NOMO-1 (cell line): ENCODE data around the gene TP53AIP1.

ENCODE experiments used
- DNase-seq, 2 experiments: peaks; one replicate each; lab custom pipeline; 2025; ENCODE audit not compliant: unreplicated experiment in 2 of 2; lab: John Stamatoyannopoulos, UW

Gene TP53AIP1, protein sequence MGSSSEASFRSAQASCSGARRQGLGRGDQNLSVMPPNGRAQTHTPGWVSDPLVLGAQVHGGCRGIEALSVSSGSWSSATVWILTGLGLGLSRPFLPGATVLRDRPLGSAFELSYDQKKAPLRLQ

DNA sequence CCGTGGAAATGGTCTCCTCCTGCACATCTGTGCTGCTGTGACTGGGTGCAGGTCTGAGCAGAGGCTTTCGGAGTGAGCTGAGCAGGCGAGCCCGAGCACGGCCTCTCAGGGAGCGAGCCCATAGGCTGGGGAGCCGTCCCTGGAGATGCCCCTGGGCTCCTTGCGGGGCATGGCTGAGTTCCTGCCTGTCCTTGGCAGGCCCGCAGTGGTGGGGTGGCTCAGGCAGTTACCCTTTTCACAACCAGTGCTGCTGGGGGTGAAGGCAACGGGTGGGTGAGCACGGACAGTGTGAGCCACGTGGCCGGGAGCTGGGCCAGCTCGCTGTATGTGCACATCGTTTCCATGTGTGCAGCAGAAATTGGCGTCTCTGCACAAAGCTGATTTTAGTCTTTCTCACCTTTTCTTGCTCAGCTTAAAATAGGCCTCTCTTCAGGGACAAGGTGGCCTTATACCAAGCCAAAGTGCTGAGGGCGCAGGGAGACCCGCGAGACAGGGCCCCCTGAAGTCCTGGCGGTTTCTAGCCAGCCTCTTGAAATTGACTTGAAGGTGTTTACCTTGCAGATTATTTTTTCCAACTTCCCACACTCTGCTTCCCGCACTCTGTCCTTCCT, at the start of gene TP53AIP1:
TP53AIP1 (minus strand) TSS at position 55 of the 611 bp plus-strand sequence. CDS start 5,053 bp downstream, outside the sequence.
- no peak for DNase-seq

DNA sequence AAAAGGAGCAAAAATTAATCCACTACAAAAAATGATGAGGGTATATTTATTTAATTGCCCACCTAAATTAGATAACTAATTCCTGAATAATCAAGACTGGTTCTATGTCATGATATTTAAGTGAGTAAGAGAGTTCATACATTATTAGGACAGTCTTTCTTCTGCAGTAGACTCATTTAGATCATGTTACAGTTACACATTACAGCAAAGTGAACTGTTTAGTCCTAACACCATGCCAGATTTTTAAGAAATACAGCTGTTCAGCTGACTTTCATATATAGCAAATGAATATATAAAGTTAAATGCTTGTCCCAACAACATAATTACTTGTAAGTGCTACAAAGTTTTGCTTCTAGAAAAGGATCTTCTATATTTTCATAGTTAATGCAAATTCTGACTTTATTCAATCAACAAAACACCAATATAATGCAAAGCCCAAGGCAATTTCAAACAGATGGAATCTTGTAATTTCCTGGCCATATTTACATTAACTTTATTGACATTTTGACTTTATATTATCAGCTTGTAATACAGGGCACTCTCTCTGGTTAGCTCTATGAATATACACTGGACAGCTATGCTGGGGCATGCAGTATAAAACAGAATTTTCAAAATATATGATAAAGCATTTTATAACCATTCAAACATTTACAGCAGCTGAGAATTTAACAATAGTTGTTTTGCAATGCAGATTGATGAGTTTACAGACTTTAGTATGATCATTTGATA, 45.7 kb upstream of the TP53AIP1 start:
- DNase-seq = no peak

DNA sequence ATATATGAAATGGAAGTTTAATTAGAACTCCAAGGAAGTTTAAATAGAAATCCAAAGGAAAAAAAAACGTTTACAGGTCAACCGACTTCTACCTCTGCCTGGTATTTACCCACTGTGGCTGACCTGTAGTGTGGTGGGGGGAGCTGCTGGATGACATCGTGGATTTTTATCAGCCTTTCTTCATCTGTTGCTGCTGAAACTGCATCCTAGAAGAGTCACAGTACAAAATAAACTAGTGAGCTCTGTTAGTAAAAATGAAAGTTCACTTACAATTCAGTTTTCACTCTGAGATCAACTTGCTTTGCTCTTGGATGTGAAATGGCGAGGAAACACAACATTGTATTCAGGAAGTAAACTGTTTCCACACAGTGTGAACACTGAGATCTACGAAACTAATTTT, 43.2 kb upstream of the TP53AIP1 start:
- DNase-seq = no peak

DNA sequence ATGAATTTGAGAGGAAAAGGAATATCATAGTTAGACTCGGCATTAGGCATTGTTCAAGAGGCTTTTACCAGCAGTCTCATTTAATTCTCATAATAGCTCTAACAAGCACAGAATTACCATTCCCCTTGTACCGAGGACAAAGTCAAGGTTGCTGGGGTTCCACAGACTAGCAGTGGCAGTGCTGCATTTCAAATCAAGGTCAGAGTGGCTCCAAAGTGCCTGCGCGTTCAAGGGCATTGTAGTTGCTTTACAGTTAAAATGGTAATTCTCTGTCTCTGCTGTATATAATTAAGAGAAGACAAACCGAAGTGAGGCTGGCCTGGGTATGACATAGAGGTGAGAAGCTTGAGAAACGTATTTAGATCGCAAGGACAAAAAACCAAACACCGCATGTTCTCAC, 40.4 kb upstream of the TP53AIP1 start:
- DNase-seq = no peak

DNA sequence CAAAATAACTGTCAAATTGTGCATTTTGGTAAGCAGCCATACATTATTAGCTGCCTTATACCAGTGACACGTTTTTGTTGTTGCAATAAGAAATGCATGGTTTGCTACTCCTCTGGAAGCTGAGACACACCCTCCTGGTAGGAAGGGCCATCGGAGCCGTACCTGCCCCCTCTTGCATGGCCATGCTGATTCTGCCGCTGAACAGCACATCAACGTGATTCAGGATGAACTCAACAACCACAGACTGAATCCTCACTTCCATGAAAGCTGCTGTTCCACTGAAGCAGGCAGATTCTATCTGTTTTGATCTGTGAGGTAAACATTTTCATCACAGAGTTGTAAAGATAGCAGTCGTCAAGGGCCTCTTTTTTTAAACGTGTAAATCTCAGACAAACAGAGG, 38.6 kb upstream of the TP53AIP1 start:
- DNase-seq = no peak

DNA sequence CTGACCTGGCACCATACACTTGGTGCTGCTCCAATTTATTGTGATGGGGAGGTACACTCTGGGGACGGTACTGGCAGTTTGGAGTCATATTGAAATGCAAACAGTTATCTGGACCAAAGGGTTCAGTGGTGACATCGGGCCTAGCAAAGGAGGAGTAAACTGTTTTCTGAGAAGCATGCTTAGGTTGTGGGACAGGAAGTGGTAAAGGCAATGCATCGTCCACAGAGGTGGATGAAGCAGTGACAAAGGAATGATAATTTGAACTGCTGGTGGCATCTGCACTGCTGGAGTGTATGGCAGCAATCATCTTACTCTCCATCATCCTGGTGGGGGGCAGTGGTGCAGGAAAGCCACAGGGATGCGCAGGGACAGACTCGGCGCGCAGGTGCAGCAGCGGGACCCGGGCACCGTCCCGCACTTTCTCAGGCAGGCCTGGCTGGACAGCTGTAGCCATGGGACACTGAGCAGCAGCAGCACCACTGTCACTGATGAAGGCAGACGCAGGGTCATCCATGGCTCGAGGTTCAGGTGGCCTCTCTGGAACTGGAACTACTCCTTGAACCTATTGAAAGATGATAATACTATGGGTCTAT, 28.0 kb upstream of the TP53AIP1 start:
- DNase-seq = no peak

DNA sequence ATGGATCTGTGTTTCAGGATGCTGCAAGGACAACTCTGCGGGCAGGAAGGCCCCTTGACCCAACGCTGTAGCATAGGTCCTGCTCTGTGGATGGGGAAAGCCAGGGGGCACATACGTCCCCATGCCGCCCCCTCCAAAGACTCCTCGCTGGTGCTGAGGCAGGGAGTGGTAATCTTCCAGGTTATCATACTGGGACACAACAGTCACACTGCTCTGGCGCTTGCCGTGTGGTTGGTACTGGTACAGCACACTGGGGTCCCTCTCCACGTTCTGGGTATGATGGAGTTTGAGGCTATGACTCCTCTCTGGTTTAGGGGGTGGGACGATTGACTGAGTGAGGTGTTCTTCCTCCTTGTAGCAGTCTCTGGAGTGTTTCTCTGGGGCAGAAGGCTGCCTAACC, 26.2 kb upstream of the TP53AIP1 start:
- DNase-seq = no peak

DNA sequence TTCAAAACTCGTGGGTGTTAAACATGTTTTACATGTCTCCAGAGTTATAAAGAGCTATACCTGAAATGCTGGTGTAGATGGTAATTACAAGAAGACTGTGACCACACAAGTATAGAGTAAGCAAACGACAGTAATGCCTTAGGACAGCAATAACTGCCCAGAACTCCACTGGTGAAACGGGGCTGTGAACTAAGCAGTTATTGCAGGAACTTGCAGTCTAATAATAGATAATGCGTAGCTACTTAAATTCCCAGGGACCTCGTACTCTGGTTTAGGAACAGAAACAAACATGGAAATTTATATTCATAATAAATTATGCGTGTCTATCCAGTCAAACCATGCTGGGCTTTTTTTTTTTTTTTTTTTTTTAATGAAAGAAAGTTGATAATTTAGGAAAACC, 24.9 kb upstream of the TP53AIP1 start:
- no peak for DNase-seq

DNA sequence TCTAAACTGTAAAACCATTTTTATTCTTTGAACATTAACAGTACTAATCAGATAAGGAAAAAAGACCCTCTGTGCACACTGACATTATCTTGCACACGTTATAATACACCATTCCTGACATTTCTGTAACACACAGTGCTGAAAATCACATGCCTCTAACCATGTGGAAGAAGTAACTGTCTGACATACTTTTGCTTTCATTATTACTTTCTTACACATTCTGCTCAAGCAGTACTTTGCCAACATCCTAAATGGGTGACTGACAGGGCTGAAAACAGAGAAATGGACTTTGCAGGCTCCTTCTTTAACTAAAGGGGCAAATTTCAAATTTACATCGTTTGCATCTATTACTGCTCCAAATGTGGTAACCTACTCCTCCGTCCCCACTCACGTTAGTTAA, 22.8 kb upstream of the TP53AIP1 start:
- DNase-seq = peak in 1 of 2 experiments; percentile 3

DNA sequence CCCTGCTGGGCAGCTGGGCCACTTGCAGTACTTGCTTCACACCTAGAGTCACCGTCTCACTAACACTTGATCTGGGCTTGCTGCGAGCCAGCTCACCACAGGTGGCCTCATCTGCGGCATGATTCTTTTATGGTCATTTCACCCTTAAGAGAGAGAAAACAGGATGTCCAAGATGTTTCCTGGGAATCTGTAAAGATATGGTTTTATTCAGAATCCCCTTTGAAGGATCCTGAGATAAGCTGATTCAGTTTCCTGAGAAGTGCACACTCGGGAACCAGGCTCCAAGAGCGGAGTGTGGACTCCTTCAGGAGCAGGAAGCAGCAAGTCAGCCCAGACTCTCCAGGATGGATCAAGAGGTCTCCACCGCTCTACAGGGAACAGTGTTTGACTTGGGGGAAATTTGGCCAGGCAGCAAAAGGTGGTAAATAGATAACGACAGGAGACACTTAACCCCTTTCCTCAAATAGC, 21.8 kb upstream of the TP53AIP1 start:
- DNase-seq = no peak

DNA sequence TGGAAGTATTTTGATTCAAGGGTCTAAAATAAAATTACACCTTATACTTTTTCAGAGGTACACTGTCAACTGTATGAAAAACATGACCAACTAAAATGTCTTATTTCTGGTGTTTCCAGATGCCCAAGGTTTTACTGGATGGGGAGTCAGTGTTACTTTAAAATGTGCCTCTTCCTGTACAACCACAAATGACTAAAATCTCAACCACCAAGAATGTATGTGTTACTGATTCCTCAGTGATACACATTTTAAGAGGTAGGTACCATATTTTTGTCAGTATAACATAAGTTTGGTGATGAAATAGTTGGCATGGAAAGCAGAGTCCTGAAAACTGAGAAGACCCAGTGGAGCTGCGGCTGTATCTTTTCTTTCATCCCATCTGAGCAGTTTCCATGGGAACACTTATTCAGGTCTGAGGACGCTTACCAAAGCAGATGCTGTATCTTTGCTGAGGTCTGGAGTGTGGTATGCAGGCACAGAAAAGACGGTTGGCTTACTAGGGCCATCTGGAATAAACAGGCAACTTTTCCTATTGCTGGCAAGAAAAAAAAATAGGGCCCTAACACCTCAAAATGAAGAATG, 21.2 kb upstream of the TP53AIP1 start:
- no peak for DNase-seq

DNA sequence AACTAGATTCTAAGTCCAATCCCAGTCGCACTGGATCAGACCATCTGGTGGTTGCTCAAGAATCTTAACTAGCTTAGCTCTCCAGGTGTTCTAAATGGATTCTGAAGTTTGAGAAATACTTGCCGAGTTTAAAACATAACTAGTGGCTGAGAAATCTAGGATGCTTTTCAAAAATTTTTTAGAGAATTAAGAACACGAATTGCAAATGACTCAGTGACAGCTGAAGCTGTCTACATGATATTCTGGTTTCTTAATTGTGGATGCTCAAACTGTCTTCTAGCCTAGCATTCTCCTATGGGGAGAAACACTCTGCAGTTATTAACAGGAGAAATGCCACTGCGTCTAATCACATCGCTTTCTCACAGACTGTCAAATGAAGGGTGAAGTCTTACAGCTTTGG, 20.2 kb upstream of the TP53AIP1 start:
- DNase-seq = no peak

DNA sequence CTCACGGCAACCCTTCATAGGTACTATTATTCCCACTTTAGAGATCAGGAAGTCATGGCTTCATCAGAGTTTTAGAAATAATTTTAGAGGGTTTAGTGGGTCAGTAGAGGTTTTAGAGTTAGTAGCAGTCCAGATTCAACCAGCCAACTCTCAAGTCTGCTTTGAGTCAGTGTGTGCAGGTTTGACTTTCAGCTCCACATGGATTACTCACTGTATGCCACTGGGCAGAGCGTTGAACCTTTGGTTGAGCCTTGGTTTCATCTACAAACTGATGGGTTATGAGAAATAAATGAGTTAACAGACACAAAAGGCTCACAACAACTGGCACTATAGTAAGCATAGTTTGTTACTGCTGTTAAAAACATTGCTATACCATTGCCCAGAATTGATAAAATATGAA, 19.0 kb upstream of the TP53AIP1 start:
- no peak for DNase-seq

DNA sequence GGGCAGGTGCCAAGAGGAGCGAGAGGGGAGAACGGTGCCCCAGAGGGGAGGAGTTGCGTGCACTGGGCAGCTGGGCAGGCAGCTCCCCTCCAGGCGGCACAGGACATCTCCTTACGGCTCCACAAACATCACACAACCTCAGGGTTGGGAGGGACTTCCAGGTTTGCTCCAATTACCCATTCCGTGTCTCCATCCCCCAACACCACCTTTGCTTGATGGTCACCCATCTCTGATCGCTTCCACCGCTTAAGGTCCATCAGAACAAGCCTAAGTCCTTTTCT, 14.5 kb upstream of the TP53AIP1 start:
- DNase-seq = no peak

DNA sequence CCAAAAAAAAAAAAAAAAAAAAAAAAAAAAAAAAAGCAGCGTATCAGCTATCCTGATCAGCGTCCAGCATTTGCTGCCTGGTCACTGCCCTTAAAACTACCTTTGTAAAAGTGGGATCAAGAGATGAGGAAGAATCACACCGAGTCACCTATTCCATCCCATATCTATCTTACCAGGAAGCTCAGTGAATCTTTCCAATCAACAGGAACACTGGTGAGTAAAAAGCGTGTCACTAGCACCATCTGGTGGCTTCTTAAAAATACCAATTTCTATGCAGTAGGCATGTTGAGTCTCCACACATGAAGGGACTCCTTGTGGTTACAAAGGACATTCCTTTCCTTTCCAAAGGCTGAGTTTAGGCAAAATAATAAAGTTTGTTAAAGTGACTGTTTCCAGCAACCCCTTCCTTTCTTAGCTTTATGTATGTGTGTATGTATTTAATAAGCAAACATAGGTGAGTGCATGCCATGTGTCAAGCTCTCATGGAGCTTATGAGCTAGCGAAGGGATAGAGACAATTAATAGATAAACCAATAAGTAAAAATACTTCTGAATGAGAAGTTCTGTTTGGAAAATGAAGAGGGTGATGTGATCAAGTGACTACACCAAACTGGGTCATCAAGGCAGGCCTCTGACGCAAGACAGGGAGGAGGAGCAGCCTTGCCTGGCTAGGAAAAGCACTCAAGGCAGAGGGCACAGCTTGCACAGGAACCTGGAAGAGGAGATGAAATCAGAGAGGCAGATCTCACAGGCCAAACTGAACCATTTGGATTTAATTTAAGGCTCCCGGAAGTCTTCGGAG, 13.9 kb upstream of the TP53AIP1 start:
- peak in 1 of 2 experiments; percentile 28 for DNase-seq

DNA sequence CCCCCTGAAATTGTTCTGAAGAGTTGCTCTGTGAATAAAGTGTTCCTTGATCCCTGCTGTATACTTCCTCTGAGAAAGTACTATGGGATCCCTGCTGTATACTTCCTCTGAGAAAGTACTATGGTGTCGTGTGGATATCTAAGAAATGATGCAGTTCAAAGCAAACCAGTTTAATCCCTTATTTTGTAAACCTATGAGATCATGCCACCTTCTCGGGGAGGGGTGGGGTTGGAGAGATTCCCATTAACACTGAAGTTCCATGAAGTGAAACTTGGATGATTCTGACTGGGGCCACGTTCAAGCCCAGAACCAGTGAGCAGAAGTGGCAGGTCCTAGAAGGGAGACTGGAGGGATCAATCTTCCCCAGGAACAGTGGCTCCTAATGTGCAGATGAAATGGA, 13.0 kb upstream of the TP53AIP1 start:
- no peak for DNase-seq

DNA sequence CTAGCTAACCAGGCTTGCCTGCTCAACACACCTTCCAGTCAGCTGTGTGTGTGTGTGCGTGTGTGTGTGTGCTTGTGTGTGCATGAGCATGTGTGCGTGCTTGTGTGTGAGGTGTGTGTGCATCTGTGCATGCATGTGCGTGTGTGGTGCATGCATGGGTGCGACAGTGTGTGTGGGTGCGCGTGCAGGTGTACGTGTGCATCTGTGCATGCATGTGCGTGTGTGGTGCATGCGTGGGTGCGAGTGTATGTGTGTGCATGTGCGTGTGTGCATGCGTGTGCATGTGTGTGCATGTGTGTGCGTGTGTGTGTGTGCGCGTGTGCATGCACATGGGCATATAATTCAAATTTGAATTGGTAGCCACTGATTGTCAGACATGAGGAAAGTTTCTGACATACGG, 10.5 kb upstream of the TP53AIP1 start:
- no peak for DNase-seq

DNA sequence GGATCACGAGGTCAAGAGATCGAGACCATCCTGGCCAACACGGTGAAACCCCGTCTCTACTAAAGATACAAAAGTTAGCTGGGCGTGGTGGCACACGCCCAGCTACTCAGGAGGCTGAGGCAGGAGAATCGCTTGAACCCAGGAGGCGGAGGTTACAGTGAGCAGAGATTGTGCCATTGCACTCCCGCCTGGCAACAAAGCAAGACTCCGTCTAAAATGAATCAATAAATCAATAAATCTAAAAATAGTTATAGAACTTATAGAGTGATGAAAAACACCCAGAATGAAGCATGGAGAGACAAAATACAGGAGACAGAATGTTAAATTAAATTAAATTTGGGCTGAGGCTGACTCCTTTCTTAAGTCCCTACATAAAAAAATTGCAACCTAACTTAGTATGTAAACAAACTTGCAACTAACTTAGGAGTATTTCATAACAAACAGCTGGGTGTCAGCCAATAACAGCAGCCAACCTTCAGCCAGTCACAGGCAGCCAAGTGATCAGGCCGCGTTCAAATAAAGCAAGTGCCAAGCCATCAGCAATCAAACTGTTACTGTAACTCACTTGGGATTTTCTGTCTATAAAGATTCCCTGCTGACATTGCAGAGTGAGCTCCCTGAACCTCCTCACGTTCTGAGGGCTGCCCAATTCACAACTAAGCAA, 7.3 kb upstream of the TP53AIP1 start:
- no peak for DNase-seq

DNA sequence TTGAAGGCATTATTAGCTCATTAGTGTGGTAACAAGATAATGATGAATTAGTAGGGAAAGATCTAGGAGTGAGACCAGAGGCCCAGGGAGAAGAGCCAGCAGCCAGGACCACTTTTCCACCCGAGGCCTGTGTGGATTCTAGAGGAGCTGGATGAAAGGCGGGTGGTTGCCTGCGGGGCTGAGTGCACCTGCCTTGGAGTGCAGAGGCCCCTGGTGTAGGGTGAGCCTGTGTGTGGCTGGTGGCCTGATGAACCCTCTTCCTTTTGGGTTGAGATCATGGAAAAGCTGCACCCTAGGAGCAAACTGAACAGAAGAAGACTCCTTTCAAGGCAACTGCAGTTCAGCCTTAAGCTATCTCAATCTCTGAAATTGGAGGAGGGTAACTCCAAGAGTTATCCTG, 5.9 kb upstream of the TP53AIP1 start:
- DNase-seq = no peak

DNA sequence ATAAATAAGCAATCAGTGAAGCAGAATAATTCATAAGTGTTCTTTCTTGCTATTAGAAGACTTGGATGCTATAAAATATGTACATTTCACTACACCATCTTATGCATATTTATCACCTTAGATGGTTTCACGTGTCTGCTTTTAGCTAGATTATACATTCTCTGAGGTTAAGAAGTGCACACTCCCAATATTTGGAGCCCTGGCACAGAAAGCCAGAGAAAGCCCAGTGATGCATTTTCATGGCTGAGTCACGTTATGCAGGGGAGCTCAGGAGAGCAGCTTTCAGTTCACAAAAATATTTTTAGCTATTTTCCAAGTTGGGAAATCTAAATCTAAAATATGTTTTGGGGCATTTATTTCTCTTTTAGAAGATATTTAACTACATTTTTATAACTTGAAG, 5.1 kb upstream of the TP53AIP1 start:
- DNase-seq = no peak
